D721Med (cell line): ENCODE data around the gene GLMN.

Experiments
- DNase-seq: peaks from one replicate; pipeline ENCODE4 v3.0.0; 2011; ENCODE audit warnings: low spot score; ENCODE audit not compliant: insufficient read length
- FAIRE-seq: peaks from 2 replicates; lab custom pipeline; 2011; peaks lifted over from hg19 to GRCh38; lab: Jason Lieb, UNC
- TF ChIP-seq, protein P1 (sequence below): IDR thresholded peaks from 2 replicates; pipeline ENCODE4 v1.5.1; 2012; ENCODE audit warnings: mild to moderate bottlenecking, control low read depth; ENCODE audit not compliant: insufficient read depth; ENCODE audit errors: missing control alignments

GLMN gene

DNA sequence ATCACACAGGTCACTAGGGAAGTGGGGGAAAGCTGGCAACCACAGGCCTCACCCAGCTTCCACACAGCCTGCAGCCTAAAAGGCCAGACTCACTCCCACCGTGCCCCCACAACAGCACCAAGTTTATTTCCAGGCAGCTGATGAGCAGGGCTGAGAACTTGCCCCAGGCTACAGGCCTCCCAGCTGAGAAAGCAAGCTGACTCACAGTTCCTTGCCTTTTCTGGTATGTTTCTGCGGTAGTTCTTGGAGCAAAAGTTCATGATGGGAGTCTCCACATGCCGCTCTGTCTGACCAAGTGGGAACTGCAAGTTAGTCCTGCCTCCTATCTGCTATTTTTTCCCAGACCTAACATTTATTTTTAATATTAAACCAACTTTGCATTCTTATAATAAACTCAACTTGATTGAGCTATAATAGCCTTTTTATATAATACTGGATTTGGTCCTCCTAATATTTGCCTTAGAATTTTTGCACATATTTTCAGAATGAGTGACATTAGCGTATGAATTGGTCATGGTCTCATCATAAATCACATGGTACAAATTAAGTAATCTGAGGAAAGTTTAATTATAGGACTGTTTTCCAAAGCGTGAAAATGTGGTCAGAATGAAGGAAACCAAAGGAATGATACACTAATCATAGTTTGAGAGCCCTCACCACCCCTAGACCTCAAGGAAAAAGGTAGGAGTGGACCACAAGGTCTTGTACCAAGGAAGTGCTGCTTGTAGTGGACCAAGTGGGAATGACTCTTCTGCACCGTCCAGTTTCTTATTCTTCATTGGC is 30.8 kb upstream of the GLMN start:
- DNase-seq (no peak), FAIRE-seq (no peak)
- TF ChIP-seq, protein P1, sequence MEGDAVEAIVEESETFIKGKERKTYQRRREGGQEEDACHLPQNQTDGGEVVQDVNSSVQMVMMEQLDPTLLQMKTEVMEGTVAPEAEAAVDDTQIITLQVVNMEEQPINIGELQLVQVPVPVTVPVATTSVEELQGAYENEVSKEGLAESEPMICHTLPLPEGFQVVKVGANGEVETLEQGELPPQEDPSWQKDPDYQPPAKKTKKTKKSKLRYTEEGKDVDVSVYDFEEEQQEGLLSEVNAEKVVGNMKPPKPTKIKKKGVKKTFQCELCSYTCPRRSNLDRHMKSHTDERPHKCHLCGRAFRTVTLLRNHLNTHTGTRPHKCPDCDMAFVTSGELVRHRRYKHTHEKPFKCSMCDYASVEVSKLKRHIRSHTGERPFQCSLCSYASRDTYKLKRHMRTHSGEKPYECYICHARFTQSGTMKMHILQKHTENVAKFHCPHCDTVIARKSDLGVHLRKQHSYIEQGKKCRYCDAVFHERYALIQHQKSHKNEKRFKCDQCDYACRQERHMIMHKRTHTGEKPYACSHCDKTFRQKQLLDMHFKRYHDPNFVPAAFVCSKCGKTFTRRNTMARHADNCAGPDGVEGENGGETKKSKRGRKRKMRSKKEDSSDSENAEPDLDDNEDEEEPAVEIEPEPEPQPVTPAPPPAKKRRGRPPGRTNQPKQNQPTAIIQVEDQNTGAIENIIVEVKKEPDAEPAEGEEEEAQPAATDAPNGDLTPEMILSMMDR, result no peak

DNA sequence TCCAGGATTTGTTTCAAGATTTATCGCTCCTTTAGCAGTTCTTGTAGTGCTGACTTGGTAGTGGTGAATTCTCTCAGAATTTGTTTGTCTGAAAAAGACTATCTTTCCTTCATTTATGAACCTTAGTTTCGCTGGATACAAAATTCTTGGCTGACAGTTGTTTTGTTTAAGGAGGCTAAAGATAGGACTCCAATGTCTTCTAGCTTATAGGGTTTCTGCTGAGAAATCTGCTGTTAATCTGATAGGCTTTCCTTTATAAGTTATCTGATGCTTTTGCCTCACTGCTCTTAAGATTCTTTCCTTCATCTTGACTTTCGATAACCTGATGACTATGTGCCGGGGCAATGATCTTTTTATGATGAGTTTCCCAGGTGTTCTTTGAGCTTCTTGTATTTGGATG is 29.0 kb upstream of the GLMN start:
- TF ChIP-seq, protein P1, result no peak
- no peak for DNase-seq
- FAIRE-seq, result no peak

DNA sequence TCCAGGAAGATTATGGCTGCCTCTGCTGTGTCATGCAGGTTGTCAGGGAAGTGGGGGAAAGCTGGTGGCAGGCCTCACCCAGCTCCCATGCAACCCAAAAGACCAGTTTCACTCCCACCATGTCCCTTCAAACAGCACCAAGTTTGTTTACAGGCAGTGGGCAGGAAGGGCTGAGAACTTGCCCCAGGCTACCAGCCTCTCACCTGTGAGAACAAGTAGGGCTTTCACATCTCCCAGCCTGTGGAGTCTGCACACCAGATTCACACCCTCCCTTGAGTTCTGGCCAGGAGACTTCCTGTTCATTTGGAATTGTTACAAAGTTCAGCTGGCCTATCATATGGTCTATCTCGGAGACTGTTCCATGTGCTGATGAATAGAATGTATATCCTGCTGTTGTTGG is 27.9 kb upstream of the GLMN start:
- TF ChIP-seq, protein P1, result no peak
- DNase-seq (no peak), FAIRE-seq (no peak)

DNA sequence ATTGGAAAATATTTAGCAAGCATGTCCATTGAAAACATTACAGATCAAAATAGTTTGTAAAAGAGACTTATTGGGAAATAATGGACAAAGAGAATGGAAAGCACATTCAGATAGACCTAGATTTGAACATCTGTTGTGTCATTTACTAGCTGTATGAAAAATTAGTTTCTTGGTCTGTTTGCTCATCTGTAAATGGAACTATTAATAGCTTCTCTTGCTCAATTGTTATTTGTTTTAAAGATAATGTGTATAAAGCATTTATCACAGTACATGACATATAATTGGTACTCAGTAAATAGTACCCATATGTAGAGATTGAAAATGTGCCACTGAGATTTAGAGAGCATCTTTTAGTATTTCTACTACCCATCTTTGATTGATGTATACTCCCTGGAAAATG is 26.0 kb upstream of the GLMN start:
- FAIRE-seq (no peak), DNase-seq (no peak)
- TF ChIP-seq, protein P1, result no peak

DNA sequence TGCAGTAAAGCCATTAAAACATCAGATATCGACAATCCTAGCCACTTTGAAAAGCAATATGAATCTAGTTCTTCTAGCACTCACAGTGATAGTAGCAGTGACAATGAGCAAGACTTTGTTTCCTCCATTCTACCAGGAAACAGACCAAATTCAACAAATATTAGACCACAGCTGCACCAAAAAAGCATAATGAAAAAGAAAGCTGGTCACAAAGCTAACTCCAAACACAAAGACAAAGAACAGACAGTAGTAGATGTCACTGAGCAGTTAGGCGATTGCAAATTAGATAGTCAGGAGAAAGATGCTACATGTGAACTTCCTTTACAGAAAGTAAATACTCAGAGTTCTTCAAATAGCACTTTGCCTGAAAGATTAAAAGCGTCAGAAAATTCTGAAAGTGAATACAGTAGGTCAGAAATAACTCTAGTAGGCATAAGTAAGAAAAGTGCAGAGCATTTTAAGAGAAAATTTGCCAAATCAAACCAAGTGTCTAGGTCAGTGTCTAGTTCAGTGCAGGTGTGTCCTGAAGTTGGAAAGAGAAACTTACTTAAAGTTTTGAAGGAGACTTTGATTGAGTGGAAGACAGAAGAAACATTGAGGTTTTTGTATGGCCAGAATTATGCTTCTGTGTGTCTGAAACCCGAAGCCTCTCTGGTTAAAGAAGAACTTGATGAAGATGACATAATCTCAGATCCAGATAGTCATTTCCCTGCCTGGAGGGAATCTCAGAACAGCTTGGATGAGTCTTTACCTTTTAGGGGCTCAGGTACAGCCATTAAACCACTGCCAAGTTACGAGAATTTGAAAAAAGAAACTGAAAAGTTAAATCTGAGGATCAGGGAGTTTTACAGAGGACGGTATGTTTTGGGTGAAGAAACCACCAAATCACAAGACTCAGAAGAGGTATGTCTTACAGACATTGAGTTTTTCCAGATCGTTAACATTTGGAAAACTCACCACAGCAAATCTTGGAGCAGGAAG is 25.0 kb upstream of the GLMN start:
- DNase-seq, result no peak
- no peak for FAIRE-seq
- TF ChIP-seq, protein P1, result no peak

DNA sequence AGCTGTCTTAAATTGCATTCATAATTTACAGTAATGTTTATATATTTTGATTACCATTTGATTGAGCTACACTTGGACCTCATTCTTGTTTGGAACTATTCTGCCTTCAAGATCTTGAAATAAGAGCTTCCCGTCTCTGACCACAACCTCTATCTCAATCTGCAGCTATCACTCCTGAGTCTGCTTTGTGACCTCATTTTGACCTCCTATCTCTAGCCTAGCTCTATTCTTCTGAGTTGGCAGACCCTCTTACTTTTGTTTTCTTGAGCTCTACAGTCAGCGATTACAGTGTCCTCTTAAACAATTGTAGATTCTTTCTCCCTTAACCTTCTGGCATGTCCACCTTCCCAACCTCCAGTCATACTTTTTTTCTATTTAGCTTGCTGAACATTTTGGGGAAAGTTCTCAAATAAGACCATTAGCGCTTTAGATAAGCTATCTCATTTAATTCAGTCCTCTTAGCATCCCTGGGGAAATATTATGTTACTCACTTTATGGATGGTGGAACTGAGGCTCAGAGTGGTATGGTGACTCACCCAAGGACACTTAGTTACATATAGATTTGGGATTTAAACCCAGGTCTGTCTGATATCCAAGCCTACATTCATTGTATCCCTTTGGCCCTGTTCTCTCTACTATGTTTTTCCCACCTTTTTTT is 19.2 kb upstream of the GLMN start:
- TF ChIP-seq, protein P1, result no peak
- FAIRE-seq, result no peak
- no peak for DNase-seq
